Ishikawa (cell line): ENCODE data around the gene FRMD4B.

Experiments used
- CEBPB ChIP-seq: IDR thresholded peaks from 2 replicates; pipeline ENCODE4 v1.6.1; 2012
- CREB1 ChIP-seq: IDR thresholded peaks from 2 replicates; pipeline ENCODE4 v1.6.1; 2012; ENCODE audit warnings: low read depth
- EGR1 ChIP-seq: IDR thresholded peaks from 2 replicates; pipeline ENCODE4 v1.6.1; 2012
- EP300 ChIP-seq: IDR thresholded peaks from 2 replicates; pipeline ENCODE4 v1.6.1; 2012; ENCODE audit warnings: borderline replicate concordance
- FOXM1 ChIP-seq: IDR thresholded peaks from 2 replicates; pipeline ENCODE4 v1.6.1; 2012; ENCODE audit warnings: low read depth, borderline replicate concordance
- MAX ChIP-seq: IDR thresholded peaks from 2 replicates; pipeline ENCODE4 v1.6.1; 2012
- NFIC ChIP-seq: IDR thresholded peaks from 2 replicates; pipeline ENCODE4 v1.6.1; 2012
- RAD21 ChIP-seq: IDR thresholded peaks from 2 replicates; pipeline ENCODE4 v1.6.1; 2012; ENCODE audit warnings: low read depth
- REST ChIP-seq: IDR thresholded peaks from 2 replicates; pipeline ENCODE4 v1.6.1; 2012; ENCODE audit warnings: low read depth, mild to moderate bottlenecking
- TAF1 ChIP-seq: IDR thresholded peaks from 2 replicates; pipeline ENCODE4 v1.6.1; 2012; ENCODE audit warnings: low read depth, mild to moderate bottlenecking
- TCF12 ChIP-seq: IDR thresholded peaks from 2 replicates; pipeline ENCODE4 v1.6.1; 2012; ENCODE audit warnings: low read depth
- TEAD4 ChIP-seq: IDR thresholded peaks from 2 replicates; pipeline ENCODE4 v1.6.1; 2012
- USF1 ChIP-seq: IDR thresholded peaks from 2 replicates; pipeline ENCODE4 v1.6.1; 2012
- YY1 ChIP-seq: IDR thresholded peaks from 2 replicates; pipeline ENCODE4 v1.6.1; 2012; ENCODE audit warnings: low read depth
- ZBTB7A ChIP-seq: IDR thresholded peaks from 2 replicates; pipeline ENCODE4 v1.6.1; 2012; ENCODE audit warnings: low read depth

FRMD4B gene

GRCh38 chr3:69420781-69421520, 35.1 kb upstream of the FRMD4B start:
- TF ChIP-seq FOXM1 (no peak), EGR1 (no peak)

GRCh38 chr3:69419276-69419675, 33.4 kb upstream of the FRMD4B start:
- TF ChIP-seq TEAD4 (no peak), REST (no peak), TCF12 (no peak), FOXM1 (no peak), EP300 (no peak), TAF1 (no peak), CREB1 (no peak), RAD21 (no peak), MAX (no peak), USF1 (no peak)

GRCh38 chr3:69417541-69418078, 31.7 kb upstream of the FRMD4B start:
- TF ChIP-seq MAX = no peak
- no peak for TF ChIP-seq FOXM1
- no peak for TF ChIP-seq ZBTB7A
- TF ChIP-seq EGR1 = no peak
- TF ChIP-seq REST = no peak
- TF ChIP-seq TAF1 = no peak
- no peak for TF ChIP-seq TEAD4

GRCh38 chr3:69413551-69414207, 27.8 kb upstream of the FRMD4B start:
- TF ChIP-seq USF1 (no peak), TCF12 (no peak), TAF1 (no peak), REST (no peak), ZBTB7A (no peak), YY1 (no peak), TEAD4 (no peak), FOXM1 (no peak), EGR1 (no peak), CEBPB (no peak), NFIC (no peak), CREB1 (no peak), EP300 (no peak), RAD21 (no peak)
